NCI-H1436 treated with DMSO at 0.1 percent for 48 hours (cell line): ENCODE results near the gene PAX6.
"Not testable (repeated sequence)": the region's sequence is repeated elsewhere in the genome, so short reads cannot be mapped to it uniquely, and the experiment has no call there.

ENCODE experiments used
- DNase-seq: peaks from one replicate; lab custom pipeline; 2025; lab: John Stamatoyannopoulos, UW

The PAX6 gene

GRCh38 chr11:31767685-31768084 is 43.4 kb downstream of the PAX6 start:
- DNase-seq, result no peak

GRCh38 chr11:31767066-31767465 is 44.1 kb downstream of the PAX6 start:
- DNase-seq, result no peak

- DNase-seq, result no peak
Measured at GRCh38 chr11:31764766-31765165, 46.4 kb downstream of the PAX6 start.

- DNase-seq, result no peak
Measured at GRCh38 chr11:31764261-31764660, 46.9 kb downstream of the PAX6 start.

- DNase-seq, result no peak
Measured at GRCh38 chr11:31763296-31763695, 47.8 kb downstream of the PAX6 start.

- DNase-seq, result no peak
Measured at GRCh38 chr11:31761636-31762035, 49.5 kb downstream of the PAX6 start.

- peak; percentile 14 for DNase-seq
Measured at GRCh38 chr11:31757260-31757835, 53.8 kb downstream of the PAX6 start.

GRCh38 chr11:31747581-31747980 is 63.5 kb downstream of the PAX6 start:
- DNase-seq, result no peak

GRCh38 chr11:31740731-31741368 is 70.3 kb downstream of the PAX6 start:
- DNase-seq, result not testable (repeated sequence)

- no peak for DNase-seq
Measured at GRCh38 chr11:31740131-31740530, 71.0 kb downstream of the PAX6 start.
